SH-SY5Y (cell line): Measurements from ENCODE around the gene KCTD3.

Experiments
- GATA2 ChIP-seq: IDR thresholded peaks from 2 replicates; pipeline ENCODE4 v1.6.1; 2011; ENCODE audit warnings: mild to moderate bottlenecking, low read depth, low read length
- GATA3 ChIP-seq: IDR thresholded peaks from 2 replicates; pipeline ENCODE4 v1.6.1; 2011; ENCODE audit warnings: low read depth, mild to moderate bottlenecking, low read length, moderate library complexity

- no peak for TF ChIP-seq GATA2
- no peak for TF ChIP-seq GATA3
Observed at GRCh38 chr1:215645182-215645581, 78.1 kb downstream of the KCTD3 start.
